A549 (cell line): ENCODE measurements around the gene RCVRN. TPM values are rescaled to one million over a fixed set of nuclear protein-coding genes. Genes with fewer than 3 reads are reported as not detected.

Experiments used
- ATAC-seq, 2 experiments: fragments of 200-7000 bp in 1 of 2; fragments of >200 bp in 1 of 2; cut with Nextera tagmentation in 1 of 2; cut with Tn5 transposase in 1 of 2; 3 replicates each; pipeline versions ENCODE4 v1.8.0 to v1.9.1; 2018 to 2020; ENCODE audit warnings: mild to moderate bottlenecking in 1 of 2, moderate library complexity in 1 of 2
- CTCF ChIA-PET: fragments of 300-600 bp; sonication (Branson Sonifier 250); formaldehyde crosslinking; extraction: SDS; loops from one replicate; lab custom pipeline; 2021; ENCODE audit warnings: antibody characterized with exemption, inconsistent platforms; lab: Yijun Ruan, JAX
- POLR2A ChIA-PET: fragments of 350-600 bp; formaldehyde crosslinking; extraction: SDS; loops from one replicate; lab custom pipeline; 2021; ENCODE audit warnings: antibody characterized with exemption, inconsistent platforms; lab: Yijun Ruan, JAX
- DNase-seq, 2 experiments: peaks; one replicate each; pipeline versions ENCODE4 v3.0.0 to v3.0.0-alpha.2; 2011 to 2016; ENCODE audit warnings: low read depth in 1 of 2, low spot score in 1 of 2
- FAIRE-seq: peaks from 2 replicates; lab custom pipeline; 2011; peaks lifted over from hg19 to GRCh38; lab: Jason Lieb, UNC
- H3K27ac ChIP-seq, 2 experiments: fragments of >200 bp; sonication (Bioruptor Twin); formaldehyde crosslinking; 3 replicates each; pipeline ENCODE4 v1.5.1; 2016 to 2017
- H3K4me1 ChIP-seq: fragments of >200 bp; sonication (Bioruptor Twin); formaldehyde crosslinking; 3 replicates; pipeline ENCODE4 v1.6.1; 2016
- H3K4me2 ChIP-seq: fragments of >200 bp; sonication (Bioruptor Twin); formaldehyde crosslinking; 3 replicates; pipeline ENCODE4 v1.6.1; 2016
- H3K4me3 ChIP-seq: fragments of >200 bp; sonication (Bioruptor Twin); formaldehyde crosslinking; 3 replicates; pipeline ENCODE4 v1.5.1; 2016
- H3K9me3 ChIP-seq: fragments of >200 bp; sonication (Bioruptor Twin); formaldehyde crosslinking; 3 replicates; pipeline ENCODE4 v1.6.1; 2016
- CBX8 ChIP-seq: fragments of 200-600 bp; sonication (generic); IDR thresholded peaks from 2 replicates; pipeline ENCODE4 v1.6.1; 2016
- CEBPB ChIP-seq, 2 experiments: fragments of >200 bp in 1 of 2; sonication (Bioruptor Twin) in 1 of 2; formaldehyde crosslinking in 1 of 2; IDR thresholded peaks; 2 replicates each; pipeline ENCODE4 v1.6.1; 2012 to 2016
- EHF ChIP-seq: fragments of 250-450 bp; sonication (Bioruptor Pico); IDR thresholded peaks from 2 replicates; pipeline ENCODE4 v1.5.0; 2020; ENCODE audit warnings: mild to moderate bottlenecking
- EHMT2 ChIP-seq: fragments of 200-600 bp; sonication (generic); IDR thresholded peaks from 2 replicates; pipeline ENCODE4 v1.6.1; 2016; ENCODE audit warnings: antibody characterized with exemption, low read depth, mild to moderate bottlenecking, moderate library complexity
- EP300 ChIP-seq, 2 experiments: fragments of >200 bp; sonication (Bioruptor Twin); formaldehyde crosslinking; IDR thresholded peaks; 2 replicates in 1 of 2; 3 replicates in 1 of 2; pipeline ENCODE4 v1.6.1; 2016 to 2017
- FOXS1 ChIP-seq: fragments of 250-450 bp; sonication (Bioruptor Pico); IDR thresholded peaks from 2 replicates; pipeline ENCODE4 v1.5.0; 2020; ENCODE audit warnings: mild to moderate bottlenecking, moderate library complexity
- GATA3 ChIP-seq: IDR thresholded peaks from 2 replicates; pipeline ENCODE4 v1.6.1; 2012; ENCODE audit warnings: borderline replicate concordance
- JUNB ChIP-seq: fragments of >200 bp; sonication (Bioruptor Twin); formaldehyde crosslinking; IDR thresholded peaks from 2 replicates; pipeline ENCODE4 v1.6.1; 2016
- KDM1A ChIP-seq: fragments of 200-600 bp; sonication (generic); IDR thresholded peaks from 2 replicates; pipeline ENCODE4 v1.6.1; 2016; ENCODE audit warnings: low read depth, mild to moderate bottlenecking
- MAFK ChIP-seq: fragments of 450-650 bp; IDR thresholded peaks from 2 replicates; pipeline ENCODE4 v1.6.1; 2014; ENCODE audit not compliant: partially characterized antibody
- MYC ChIP-seq: IDR thresholded peaks from 2 replicates; pipeline ENCODE4 v1.6.1; 2012; ENCODE audit warnings: mild to moderate bottlenecking, inconsistent platforms, low read length, improper control_type of control experiment, borderline replicate concordance
- NFE2L2 ChIP-seq: fragments of 150-350 bp; conservative IDR thresholded peaks from 2 replicates; pipeline ENCODE4 v1.6.1; 2014; ENCODE audit warnings: low read length
- PHF8 ChIP-seq: fragments of 200-600 bp; sonication (generic); IDR thresholded peaks from 2 replicates; pipeline ENCODE4 v1.6.1; 2016; ENCODE audit warnings: low read depth, mild to moderate bottlenecking, antibody characterized with exemption, moderate library complexity, borderline replicate concordance
- RAD21 ChIP-seq, 2 experiments: fragments of >200 bp in 1 of 2; sonication (Bioruptor Twin) in 1 of 2; formaldehyde crosslinking in 1 of 2; IDR thresholded peaks in 1 of 2; conservative IDR thresholded peaks in 1 of 2; 2 replicates in 1 of 2; 3 replicates in 1 of 2; pipeline ENCODE4 v1.6.1; 2012 to 2018; ENCODE audit warnings: inconsistent platforms in 1 of 2
- SMC3 ChIP-seq: fragments of >200 bp; sonication (Bioruptor Twin); formaldehyde crosslinking; IDR thresholded peaks from 3 replicates; pipeline ENCODE4 v1.6.1; 2018; ENCODE audit warnings: inconsistent platforms
- SREBF2 ChIP-seq: fragments of 450-650 bp; IDR thresholded peaks from 2 replicates; pipeline ENCODE4 v1.6.1; 2014; ENCODE audit warnings: mild to moderate bottlenecking, moderate library complexity
- TFCP2L1 ChIP-seq: fragments of 250-450 bp; sonication (Bioruptor Pico); IDR thresholded peaks from 2 replicates; pipeline ENCODE4 v1.5.0; 2021; ENCODE audit warnings: mild to moderate bottlenecking
- TP53 ChIP-seq: fragments of 250-450 bp; sonication (Bioruptor Pico); IDR thresholded peaks from 2 replicates; pipeline ENCODE4 v1.5.0; 2021; ENCODE audit warnings: mild to moderate bottlenecking, moderate library complexity
- ZFP36 ChIP-seq: fragments of 450-650 bp; IDR thresholded peaks from 2 replicates; pipeline ENCODE4 v1.6.1; 2014; ENCODE audit warnings: borderline replicate concordance; ENCODE audit not compliant: partially characterized antibody
- ZNF302 ChIP-seq: fragments of 250-450 bp; sonication (Bioruptor Pico); IDR thresholded peaks from 2 replicates; pipeline ENCODE4 v1.9.0; 2021; ENCODE audit warnings: inconsistent platforms, mild to moderate bottlenecking, moderate library complexity
- ZSCAN20 ChIP-seq: fragments of 250-450 bp; sonication (Bioruptor Pico); IDR thresholded peaks from 2 replicates; pipeline ENCODE4 v1.8.0; 2022; ENCODE audit warnings: mild to moderate bottlenecking, moderate library complexity
- WGBS: methylation state at CpG from one replicate; pipeline ENCODE4 v1.1.6; 2017; ENCODE audit errors: missing lambda C conversion rate; 5-methylcytosine and 5-hydroxymethylcytosine counted together
- polyA plus RNA-seq, 4 experiments: library from polyadenylated mRNA; depleted of rRNA in 3 of 4; stranded (reverse); fragments of >200 nt; fragmentation: RNase III in 1 of 4; extraction: RNeasy Plus Mini Kit Qiagen cat#74134 plus additional on column Dnase treatment in 1 of 4; gene quantifications; 2 replicates in 3 of 4; 3 replicates in 1 of 4; pipeline ENCODE4 v1.2.3, GENCODE V29; 2011 to 2017
- TF ChIP-seq, protein P1 (sequence below): fragments of 200-600 bp; sonication (generic); IDR thresholded peaks from 2 replicates; pipeline ENCODE4 v1.6.1; 2016; ENCODE audit warnings: antibody characterized with exemption, mild to moderate bottlenecking, moderate library complexity

Gene RCVRN
- polyA plus RNA-seq, 2 of the 4 experiments (the other 2 are of a cell fraction), result not detected

DNA sequence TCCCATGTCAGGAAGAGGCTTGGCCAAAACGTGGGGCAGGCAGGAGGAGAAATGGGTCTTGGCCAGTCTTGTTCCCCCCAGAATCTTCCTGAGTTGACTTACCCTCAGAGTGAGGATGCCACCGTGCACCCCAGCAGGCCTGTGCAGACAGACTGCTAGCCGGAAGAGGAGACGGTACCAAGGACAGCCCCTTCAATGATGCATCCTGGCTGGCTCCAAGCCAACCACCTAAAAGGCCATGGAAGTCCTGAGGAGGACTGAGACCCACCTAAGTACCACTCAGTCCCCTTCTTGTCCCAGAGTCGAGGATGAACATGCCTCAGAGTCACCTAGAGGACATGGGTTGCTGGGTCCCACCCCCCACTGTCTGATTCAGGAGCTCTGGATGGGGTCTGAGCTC is 46.7 kb upstream of the RCVRN start (continued):
- TF ChIP-seq, protein P1, sequence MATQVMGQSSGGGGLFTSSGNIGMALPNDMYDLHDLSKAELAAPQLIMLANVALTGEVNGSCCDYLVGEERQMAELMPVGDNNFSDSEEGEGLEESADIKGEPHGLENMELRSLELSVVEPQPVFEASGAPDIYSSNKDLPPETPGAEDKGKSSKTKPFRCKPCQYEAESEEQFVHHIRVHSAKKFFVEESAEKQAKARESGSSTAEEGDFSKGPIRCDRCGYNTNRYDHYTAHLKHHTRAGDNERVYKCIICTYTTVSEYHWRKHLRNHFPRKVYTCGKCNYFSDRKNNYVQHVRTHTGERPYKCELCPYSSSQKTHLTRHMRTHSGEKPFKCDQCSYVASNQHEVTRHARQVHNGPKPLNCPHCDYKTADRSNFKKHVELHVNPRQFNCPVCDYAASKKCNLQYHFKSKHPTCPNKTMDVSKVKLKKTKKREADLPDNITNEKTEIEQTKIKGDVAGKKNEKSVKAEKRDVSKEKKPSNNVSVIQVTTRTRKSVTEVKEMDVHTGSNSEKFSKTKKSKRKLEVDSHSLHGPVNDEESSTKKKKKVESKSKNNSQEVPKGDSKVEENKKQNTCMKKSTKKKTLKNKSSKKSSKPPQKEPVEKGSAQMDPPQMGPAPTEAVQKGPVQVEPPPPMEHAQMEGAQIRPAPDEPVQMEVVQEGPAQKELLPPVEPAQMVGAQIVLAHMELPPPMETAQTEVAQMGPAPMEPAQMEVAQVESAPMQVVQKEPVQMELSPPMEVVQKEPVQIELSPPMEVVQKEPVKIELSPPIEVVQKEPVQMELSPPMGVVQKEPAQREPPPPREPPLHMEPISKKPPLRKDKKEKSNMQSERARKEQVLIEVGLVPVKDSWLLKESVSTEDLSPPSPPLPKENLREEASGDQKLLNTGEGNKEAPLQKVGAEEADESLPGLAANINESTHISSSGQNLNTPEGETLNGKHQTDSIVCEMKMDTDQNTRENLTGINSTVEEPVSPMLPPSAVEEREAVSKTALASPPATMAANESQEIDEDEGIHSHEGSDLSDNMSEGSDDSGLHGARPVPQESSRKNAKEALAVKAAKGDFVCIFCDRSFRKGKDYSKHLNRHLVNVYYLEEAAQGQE, result no peak
- no peak for TF ChIP-seq CBX8

DNA sequence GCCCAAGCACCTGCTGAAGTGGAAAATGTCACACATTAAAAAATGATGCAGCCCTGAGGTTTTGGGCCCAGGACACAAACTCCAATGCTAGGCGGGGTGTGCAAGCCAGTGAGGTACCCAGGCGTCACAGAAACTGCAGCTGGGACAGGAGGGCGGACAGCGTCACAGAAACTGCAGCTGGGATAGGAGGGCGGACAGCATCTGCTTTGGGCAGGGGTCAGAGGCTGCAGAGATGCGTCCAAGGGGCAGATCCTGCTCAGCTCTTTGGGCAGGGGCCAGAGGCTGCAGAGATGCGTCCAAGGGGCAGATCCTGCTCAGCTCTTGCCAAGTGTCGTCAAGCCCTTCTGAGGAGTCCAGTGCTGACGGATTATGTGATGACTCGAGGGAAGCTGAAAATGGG is 43.9 kb upstream of the RCVRN start:
- TF ChIP-seq SREBF2, result no peak
- no peak for TF ChIP-seq FOXS1
- no peak for TF ChIP-seq MAFK
- TF ChIP-seq, all 56 proteins: peak for 0
- no peak overlapping the region for H3K4me2 ChIP-seq
- ATAC-seq (no peak), DNase-seq (no peak), FAIRE-seq (no peak)
- WGBS, result 65% methylated on average over 10 of the region's 10 CpGs
- no peaks in the 10 kb centered on the region for H3K4me1 ChIP-seq
- no peaks in the 10 kb centered on the region for H3K9me3 ChIP-seq
- CTCF ChIA-PET, result interaction anchor here (0.7 to 14.3 kb wide), 4 partner anchors 10 to 204 kb away, joined by 3 to 155 read pairs (median 6); no protein-coding TSS in a partner anchor
- no peak overlapping the region for H3K4me3 ChIP-seq
- POLR2A ChIA-PET, result no interaction called here
- H3K27ac ChIP-seq, result no peak overlapping the region

DNA sequence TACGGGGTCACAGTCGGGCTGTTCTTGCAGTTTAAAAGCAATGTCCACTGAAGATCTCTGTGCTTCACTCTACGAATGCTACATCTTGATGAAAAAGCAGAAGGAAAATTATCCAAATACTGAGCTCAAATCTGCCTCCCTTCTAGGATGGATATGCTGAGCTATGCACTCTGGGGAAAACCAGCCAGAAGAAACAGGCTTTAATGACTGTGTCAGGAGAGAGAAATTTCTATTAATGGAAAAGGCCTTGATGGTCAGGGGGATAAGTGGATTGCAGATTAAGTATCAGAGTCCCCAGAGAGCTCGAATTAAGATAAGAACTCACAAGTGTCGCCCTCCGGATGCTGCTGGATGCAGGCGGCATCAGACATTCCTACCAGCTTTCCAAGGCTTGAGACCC is 39.6 kb upstream of the RCVRN start:
- DNase-seq (no peak), FAIRE-seq (no peak), ATAC-seq (no peak)
- Histone ChIP-seq H3K27ac (no peak overlapping the region), H3K4me1 (no peaks in the 10 kb centered on the region), H3K4me2 (no peak overlapping the region), H3K4me3 (no peak overlapping the region), H3K9me3 (no peaks in the 10 kb centered on the region)
- TF ChIP-seq MAFK (peak; percentile 36), EHMT2 (no peak), PHF8 (no peak)
- 58% methylated on average over 7 of the region's 7 CpGs for WGBS
- CTCF ChIA-PET, result interaction anchor here (1.2 to 14.3 kb wide), 4 partner anchors 14 to 282 kb away, joined by 4 to 155 read pairs (median 23); no protein-coding TSS in a partner anchor
- POLR2A ChIA-PET, result no interaction called here

DNA sequence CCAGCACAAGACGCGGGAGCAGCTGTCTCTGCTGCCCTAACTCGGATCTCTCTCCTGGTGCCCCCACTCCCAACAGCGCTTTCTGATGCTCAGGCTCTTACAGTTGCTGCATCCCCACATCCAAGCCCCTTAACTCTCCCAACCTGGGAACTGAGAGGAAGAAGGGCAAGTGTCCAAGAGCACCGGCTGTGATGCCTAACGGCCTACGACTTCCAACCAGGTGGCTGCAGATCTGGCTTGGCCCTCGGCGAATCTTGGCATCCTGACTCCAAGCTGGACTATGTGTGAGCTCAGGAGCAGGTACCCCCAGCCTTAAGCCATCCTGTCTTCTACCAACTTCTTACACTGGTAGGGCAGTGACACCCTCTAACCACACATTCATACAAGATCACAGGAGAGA is 38.3 kb upstream of the RCVRN start:
- ATAC-seq (no peak), FAIRE-seq (no peak), DNase-seq (no peak)
- Histone ChIP-seq H3K4me3 (no peak overlapping the region), H3K4me1 (no peaks in the 10 kb centered on the region), H3K4me2 (no peak overlapping the region), H3K27ac (no peak overlapping the region), H3K9me3 (peaks cover 3% of the 10 kb centered on the region; the same call in 2 of the 3 replicates)
- no peak for TF ChIP-seq EHMT2
- no peak for TF ChIP-seq EHF
- no peak for TF ChIP-seq ZSCAN20 (CRISPR knock-in tag)
- no peak for TF ChIP-seq KDM1A
- TF ChIP-seq SMC3, result no peak
- no peak for TF ChIP-seq MYC
- TF ChIP-seq ZFP36, result no peak
- TF ChIP-seq TP53, result no peak
- TF ChIP-seq, protein P1, result no peak
- no peak for TF ChIP-seq TFCP2L1
- no peak for TF ChIP-seq NFE2L2
- TF ChIP-seq JUNB, result no peak
- TF ChIP-seq ZNF302 (CRISPR knock-in tag), result no peak
- no peak for TF ChIP-seq EP300 (IDR thresholded peaks at IDR 0.05)
- TF ChIP-seq GATA3, result no peak
- TF ChIP-seq CEBPB (IDR thresholded peaks at IDR 0.05), result no peak
- TF ChIP-seq RAD21 (conservative IDR thresholded peaks at IDR 0.05 in 1 of 2, IDR thresholded peaks at IDR 0.05 in 1 of 2), result no peak
- ChIA-PET POLR2A (no interaction called here), CTCF (interaction anchor here (1.2 to 14.3 kb wide), 6 partner anchors 12 to 284 kb away, joined by 3 to 155 read pairs (median 6); no protein-coding TSS in a partner anchor)
- 75% methylated on average over 9 of the region's 9 CpGs for WGBS
